Retinal pigment epithelial cell (primary cell): Measurements from ENCODE around the gene ZNF580.

Experiments
- DNase-seq: peaks from one replicate; pipeline ENCODE4 v3.0.0-alpha.2; 2010; ENCODE audit warnings: low read depth
- H3K4me3 ChIP-seq: 2 replicates; pipeline ENCODE4 v1.5.1; 2011; ENCODE audit warnings: mild to moderate bottlenecking, low read length, control low read depth, moderate library complexity
- CTCF ChIP-seq: conservative IDR thresholded peaks from 2 replicates; pipeline ENCODE4 v1.5.1; 2011; ENCODE audit warnings: low read depth, low read length, control low read depth, inconsistent platforms

ZNF580 gene

GRCh38 chr19:55640577-55641425, at the start of gene ZNF580:
Gene ZNF580 (plus strand): TSS chr19:55641002. CDS start chr19:55642509, 1,507 bp downstream.
- no peak for DNase-seq
- peak within 1 kb of the TSS; percentile 76 for H3K4me3 ChIP-seq
- no peak for TF ChIP-seq CTCF

- DNase-seq, result no peak
- TF ChIP-seq CTCF, result no peak
- no peak overlapping the region for H3K4me3 ChIP-seq
Measured at GRCh38 chr19:55591555-55591954, 49.2 kb upstream of the ZNF580 start.

- no peak for TF ChIP-seq CTCF
- no peak overlapping the region for H3K4me3 ChIP-seq
- DNase-seq, result no peak
Measured at GRCh38 chr19:55592391-55593090, 48.3 kb upstream of the ZNF580 start.

- DNase-seq, result no peak
- TF ChIP-seq CTCF, result no peak
- no peak overlapping the region for H3K4me3 ChIP-seq
Measured at GRCh38 chr19:55593096-55593772, 47.6 kb upstream of the ZNF580 start.

- H3K4me3 ChIP-seq, result no peak overlapping the region
- TF ChIP-seq CTCF, result no peak
- no peak for DNase-seq
Measured at GRCh38 chr19:55594996-55595545, 45.7 kb upstream of the ZNF580 start.

- no peak for TF ChIP-seq CTCF
- no peak for DNase-seq
Measured at GRCh38 chr19:55596304-55596703, 44.5 kb upstream of the ZNF580 start.

More at GRCh38 chr19:55596304-55596703, 44.5 kb upstream of the ZNF580 start:
- no peak overlapping the region for H3K4me3 ChIP-seq
